Tongue (tissue), 2 donors: Measurements from ENCODE around the gene OPRL1. TPM values are rescaled to one million over a fixed set of nuclear protein-coding genes. Genes with fewer than 3 reads are reported as not detected.

Source experiments
- DNase-seq: peaks from one replicate; pipeline ENCODE4 v3.0.0-alpha.2; 2015
- total RNA-seq: library from RNA; depleted of rRNA; stranded (reverse); fragments of >200 nt; gene quantifications from one replicate; pipeline ENCODE4 v1.2.3, GENCODE V29; 2014

OPRL1 gene
- total RNA-seq, 1 donor from 2014 or later = 0.62 TPM

DNA sequence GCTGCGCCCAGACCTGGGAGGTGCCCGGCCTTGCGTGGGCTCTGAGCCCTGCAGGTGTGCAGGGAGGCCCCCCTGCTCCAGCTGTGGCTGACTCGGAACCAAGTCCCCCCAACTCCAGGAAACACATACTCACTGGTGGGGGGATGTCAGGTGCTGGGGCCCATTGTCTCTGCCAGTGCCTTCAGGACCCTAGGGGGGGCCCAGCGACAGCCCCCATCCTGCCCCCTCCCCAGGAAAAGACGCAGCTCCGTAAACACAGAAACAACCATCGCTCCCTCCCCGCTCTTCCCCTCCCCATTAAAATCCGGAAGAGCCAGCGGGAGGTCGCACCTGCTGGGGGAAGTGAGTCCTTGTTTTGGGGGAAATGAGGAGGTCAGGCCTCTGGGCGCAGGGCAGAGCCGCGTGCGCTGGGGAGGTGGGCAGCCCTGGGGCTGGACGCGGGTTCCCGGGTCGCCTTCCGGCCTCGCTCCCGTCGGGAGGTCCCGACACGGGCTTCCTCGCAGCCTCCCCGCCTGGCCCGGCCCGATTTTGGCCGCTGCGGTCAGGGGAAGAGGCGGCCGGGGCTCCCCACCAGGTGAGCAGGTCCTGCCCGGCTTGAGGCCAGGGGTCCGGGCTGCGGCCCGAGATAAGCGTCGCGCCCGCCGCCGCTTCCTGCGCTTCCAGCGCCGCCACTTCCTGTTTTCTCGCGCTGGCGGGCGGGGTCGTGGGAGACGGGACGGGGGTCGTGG lies 37.7 kb upstream of the OPRL1 start:
- no peak for DNase-seq

DNA sequence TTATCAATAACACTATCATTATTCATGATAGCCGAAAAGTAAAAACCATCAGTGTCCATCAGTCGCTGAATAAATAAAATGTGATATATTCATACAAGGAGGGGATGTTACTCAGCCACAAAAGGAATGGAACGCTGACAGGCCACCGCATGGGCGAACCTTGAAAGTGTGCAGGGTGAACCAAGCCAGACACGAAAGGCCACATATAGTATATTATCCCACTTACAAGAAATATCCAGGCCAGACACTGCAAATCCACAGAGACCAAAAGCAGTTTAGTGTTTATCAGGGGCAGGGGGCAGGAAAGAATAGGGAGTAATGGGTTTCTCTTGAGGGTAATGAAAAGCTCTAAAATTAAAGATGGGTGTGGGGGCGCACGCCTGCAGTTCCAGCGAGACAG lies 36.1 kb upstream of the OPRL1 start:
- DNase-seq = no peak

GRCh38 chr20:64044484-64045247 lies 35.2 kb upstream of the OPRL1 start:
- DNase-seq = no peak

GRCh38 chr20:64045346-64046011 lies 34.4 kb upstream of the OPRL1 start:
- DNase-seq = no peak

DNA sequence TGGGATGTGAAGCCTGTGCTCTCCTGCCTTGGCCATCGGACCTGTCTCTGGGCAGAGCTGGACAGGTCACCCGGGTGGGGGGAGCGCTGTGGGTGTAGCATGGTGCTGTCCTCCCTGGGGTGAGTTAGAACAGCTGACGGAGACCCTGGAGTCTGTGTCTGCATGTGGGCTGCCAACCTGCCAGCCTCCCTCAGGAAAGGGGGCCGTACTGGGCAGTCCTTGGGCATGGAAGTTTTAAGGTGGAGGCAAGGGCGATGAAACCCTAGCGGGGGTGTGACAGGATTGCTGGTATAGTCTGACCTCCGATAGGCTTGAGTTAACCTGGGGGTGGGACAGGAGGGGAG lies 32.9 kb upstream of the OPRL1 start:
- DNase-seq = no peak

DNA sequence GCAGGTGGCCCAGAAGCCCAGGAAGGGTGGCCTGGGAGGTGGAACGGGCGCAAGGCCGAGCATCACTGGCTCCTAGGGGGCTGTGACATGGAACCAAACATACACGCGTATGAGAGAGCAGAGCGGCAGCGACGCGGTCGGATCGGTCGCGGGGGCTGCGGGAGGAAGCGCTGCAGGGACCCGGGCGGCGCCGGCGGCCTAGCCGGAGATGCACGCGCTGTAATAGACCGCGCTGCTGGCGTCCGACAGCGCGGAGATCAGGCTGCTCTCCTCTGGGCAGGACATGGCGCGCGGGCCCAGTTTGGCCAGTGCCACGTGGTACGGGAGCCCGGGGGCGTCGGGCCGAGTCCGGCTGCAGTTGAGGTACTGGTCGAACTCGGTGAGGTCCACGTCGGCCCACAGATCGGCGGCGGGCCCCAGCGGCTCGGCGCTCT lies 31.9 kb upstream of the OPRL1 start:
- no peak for DNase-seq

DNA sequence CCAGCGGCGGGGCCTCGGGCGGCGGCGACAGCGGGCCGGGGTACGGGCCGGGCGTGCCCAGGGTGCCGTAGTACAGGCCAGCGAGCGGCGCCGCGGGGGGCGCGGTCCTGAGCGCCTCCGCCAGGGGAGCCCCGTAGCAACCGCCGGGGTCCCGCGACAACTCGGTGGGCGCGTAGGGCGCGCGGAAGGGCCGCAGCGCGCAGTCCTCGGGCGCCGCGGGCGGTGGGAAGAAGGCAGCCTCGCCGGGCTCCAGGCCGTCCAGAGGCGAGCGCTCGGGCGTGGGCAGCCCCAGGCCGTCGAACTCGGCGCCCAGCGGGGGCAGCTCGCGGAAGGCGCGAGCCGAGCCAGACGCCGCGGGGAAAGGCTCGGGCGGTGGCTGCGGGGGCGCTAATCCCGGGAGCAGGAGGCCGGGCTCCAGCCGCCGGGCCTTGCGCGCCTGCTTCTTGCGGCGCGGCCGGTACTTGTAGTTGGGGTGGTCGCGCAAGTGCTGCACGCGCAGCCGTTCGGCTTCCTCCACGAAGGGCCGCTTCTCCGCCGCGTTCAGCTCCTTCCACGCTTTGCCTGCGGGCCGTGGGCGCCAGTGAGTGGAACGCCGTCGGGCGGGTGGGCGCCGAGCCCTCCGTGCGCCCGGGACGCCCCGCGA lies 31.4 kb upstream of the OPRL1 start:
- no peak for DNase-seq

DNA sequence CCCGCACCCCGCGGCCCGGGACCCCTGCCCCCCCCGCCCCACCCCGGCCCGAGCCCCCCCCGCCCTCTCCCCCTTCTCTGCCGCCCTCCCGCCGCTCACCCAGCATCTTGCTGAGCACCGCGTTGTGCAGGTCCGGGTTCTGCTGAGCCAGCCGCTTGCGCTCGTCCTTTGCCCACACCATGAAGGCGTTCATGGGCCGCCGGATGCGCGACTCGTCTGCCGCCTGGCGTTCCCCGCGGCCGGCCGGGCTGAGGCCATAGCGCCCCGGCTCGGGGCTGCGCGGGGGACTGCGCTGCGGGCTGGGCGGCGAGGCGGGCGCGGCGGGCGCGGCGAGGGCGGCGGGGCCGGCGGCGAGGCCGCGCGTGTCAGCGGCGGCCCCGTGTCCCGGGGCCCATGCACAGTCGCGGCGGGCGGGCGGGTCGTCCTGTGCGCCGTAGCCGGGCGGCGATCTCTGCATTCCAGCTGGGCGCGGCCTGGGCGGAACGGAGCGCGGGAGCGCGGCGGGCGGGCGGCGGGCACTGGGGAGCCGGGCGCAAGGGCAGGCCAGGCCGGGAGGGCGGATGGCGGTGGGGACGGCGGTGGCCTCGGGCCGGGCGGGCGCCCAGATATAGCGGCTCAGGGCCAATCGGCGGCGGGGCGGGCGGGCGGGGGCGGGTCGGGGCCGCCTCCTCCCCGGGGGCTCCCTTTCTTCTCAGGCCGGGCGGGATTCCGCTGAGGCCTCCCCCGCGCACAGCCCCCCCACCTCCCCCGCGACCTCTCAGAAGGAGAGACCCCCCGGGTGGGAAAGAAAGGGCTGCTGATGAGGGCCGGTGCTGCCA lies 30.6 kb upstream of the OPRL1 start, which contains the start of gene SOX18:
Gene SOX18, minus strand, starts transcription at position 580 of the 818 bp plus-strand sequence. Its CDS starts 123 bp downstream, at position 457.
- DNase-seq = no peak

- DNase-seq = no peak
These were observed 30.0 kb upstream of the OPRL1 start for GRCh38 chr20:64049878-64050260.

- DNase-seq = no peak
These were observed 29.4 kb upstream of the OPRL1 start for GRCh38 chr20:64050261-64051032.

- no peak for DNase-seq
These were observed 28.8 kb upstream of the OPRL1 start for GRCh38 chr20:64051033-64051452.

GRCh38 chr20:64051561-64052325 lies 28.1 kb upstream of the OPRL1 start:
- DNase-seq = no peak

DNA sequence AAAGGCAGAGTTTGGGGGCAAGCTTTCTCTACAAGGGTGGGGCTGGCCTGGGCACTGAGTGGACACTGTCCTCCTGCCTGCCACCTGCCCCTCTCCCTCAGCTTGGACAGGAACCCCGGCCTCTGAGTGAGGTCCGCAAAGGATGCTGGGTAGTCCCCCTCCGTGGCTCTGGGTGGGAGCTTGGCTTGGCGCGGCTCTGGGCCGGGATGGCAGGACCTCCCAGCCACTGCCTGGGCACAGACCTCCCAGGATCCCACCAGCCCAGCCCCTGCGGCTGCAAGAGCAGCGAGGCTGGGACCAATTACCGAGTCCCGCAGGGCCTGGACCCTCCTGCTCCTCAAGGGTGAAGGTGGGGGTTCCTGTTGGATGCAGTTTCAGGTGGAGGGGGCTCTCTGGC lies 27.6 kb upstream of the OPRL1 start:
- no peak for DNase-seq

- DNase-seq = no peak
These were observed 26.7 kb upstream of the OPRL1 start for GRCh38 chr20:64052987-64053840.

GRCh38 chr20:64053841-64054661 lies 25.8 kb upstream of the OPRL1 start:
- DNase-seq = peak; percentile 74

GRCh38 chr20:64055396-64055892 lies 24.4 kb upstream of the OPRL1 start:
- DNase-seq = no peak

DNA sequence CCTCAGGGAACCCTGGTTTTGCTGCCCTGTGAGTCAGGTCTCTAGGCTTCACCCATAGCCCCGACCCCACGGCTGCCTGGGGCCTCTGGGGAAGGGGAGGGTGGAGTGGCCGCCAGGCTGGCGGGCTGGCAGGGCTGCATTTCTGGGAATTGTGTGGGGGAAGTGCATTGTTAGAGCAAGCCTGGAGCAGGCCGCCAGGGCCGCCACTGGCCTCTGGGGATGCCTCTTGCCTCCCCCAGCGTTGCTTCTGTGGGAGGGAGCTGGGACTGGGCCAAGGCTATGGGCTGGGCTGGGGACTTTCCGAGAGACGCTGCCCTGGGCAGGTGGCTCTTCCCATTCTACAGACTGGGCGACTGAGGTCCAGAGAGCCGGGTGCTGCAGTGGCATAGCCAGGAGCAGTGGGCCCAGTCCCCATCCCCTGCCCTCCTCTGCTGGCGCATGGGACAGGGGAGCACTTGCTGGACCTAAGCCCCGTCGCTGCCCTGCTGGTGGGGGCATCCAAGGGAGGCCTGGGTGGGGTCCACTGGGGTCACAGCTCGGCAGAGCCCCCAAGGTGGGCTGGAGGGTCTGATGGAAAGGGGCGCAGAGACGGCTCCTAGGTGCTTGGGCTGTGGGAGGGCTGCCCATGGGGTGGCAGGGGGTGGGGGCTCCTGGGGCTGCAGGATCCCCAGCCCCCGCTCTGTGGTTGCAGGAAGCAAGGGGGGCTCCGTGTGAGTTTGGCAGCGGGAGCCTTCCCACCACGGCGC lies 23.8 kb upstream of the OPRL1 start:
- DNase-seq = no peak

- no peak for DNase-seq
These were observed 23.3 kb upstream of the OPRL1 start for GRCh38 chr20:64056639-64056888.
